CD4-positive, alpha-beta T cell treated with Interleukin-15 for 4 hours (primary cell): Measurements from ENCODE around the gene FADS2.

Source experiments
- DNase-seq: peaks from one replicate; pipeline ENCODE4 v3.0.0-alpha.2; 2020; ENCODE audit warnings: low spot score

The FADS2 gene

GRCh38 chr11:61795876-61796526 is 32.1 kb upstream of the FADS2 start:
- no peak for DNase-seq

GRCh38 chr11:61797263-61797944 is 30.7 kb upstream of the FADS2 start:
- peak; percentile 77 for DNase-seq

GRCh38 chr11:61799665-61800284 is 28.3 kb upstream of the FADS2 start:
- DNase-seq: no peak

- DNase-seq: no peak
Observed at GRCh38 chr11:61800331-61801281, 27.5 kb upstream of the FADS2 start.

- DNase-seq: no peak
Observed at GRCh38 chr11:61802605-61803004, 25.5 kb upstream of the FADS2 start.

GRCh38 chr11:61803889-61804647 is 24.0 kb upstream of the FADS2 start:
- DNase-seq: no peak

- no peak for DNase-seq
Observed at GRCh38 chr11:61805146-61805545, 23.0 kb upstream of the FADS2 start.

- DNase-seq: no peak
Observed at GRCh38 chr11:61806785-61807184, 21.3 kb upstream of the FADS2 start.

GRCh38 chr11:61810671-61811175 is 17.4 kb upstream of the FADS2 start:
- no peak for DNase-seq

- DNase-seq: no peak
Observed at GRCh38 chr11:61811831-61812230, 16.3 kb upstream of the FADS2 start.

- DNase-seq: no peak
Observed at GRCh38 chr11:61812736-61813411, 15.2 kb upstream of the FADS2 start.

GRCh38 chr11:61814247-61814957 is 13.7 kb upstream of the FADS2 start:
- no peak for DNase-seq

- DNase-seq: peak; percentile 3
Observed at GRCh38 chr11:61814958-61815789, 12.9 kb upstream of the FADS2 start.

- peak; percentile 43 for DNase-seq
Observed at GRCh38 chr11:61815790-61816735, 12.0 kb upstream of the FADS2 start.

- DNase-seq: peak; percentile 63
Observed at GRCh38 chr11:61816736-61817455, 11.2 kb upstream of the FADS2 start, which contains the start of gene FADS1. Gene FADS1, minus strand, starts transcription at chr11:61817003. Its CDS starts 74 bp downstream, at chr11:61816929.

GRCh38 chr11:61817471-61818202 is 10.5 kb upstream of the FADS2 start:
- no peak for DNase-seq
